T-helper 17 cell (primary cell): ENCODE results near the gene RPL12. TPM values are rescaled to one million over a fixed set of nuclear protein-coding genes. Genes with fewer than 3 reads are reported as not detected.

ENCODE experiments used
- ATAC-seq: fragments of 150-1000 bp; cut with Tn5 transposase; 2 replicates; pipeline ENCODE4 v1.10.0; 2021; ENCODE audit warnings: mild to moderate bottlenecking, moderate library complexity
- DNase-seq, 3 donors: peaks; one replicate each; pipeline versions ENCODE4 v3.0.0 to v3.0.0-alpha.2; 2020 to 2021
- H3K9me3 ChIP-seq: one replicate; pipeline ENCODE4 v1.7.0; 2013; ENCODE audit warnings: low read length, mild to moderate bottlenecking; ENCODE audit not compliant: control insufficient read depth, poor library complexity, severe bottlenecking
- H3K27ac Mint-ChIP-seq: one replicate; pipeline ENCODE4 v1.8.0; 2022; ENCODE audit warnings: mild to moderate bottlenecking, moderate library complexity, mixed read lengths
- H3K27me3 Mint-ChIP-seq: one replicate; pipeline ENCODE4 v1.8.0; 2022; ENCODE audit warnings: mixed read lengths
- H3K36me3 Mint-ChIP-seq: one replicate; pipeline ENCODE4 v1.8.0; 2022; ENCODE audit warnings: low read depth, mixed read lengths
- H3K4me1 Mint-ChIP-seq: one replicate; pipeline ENCODE4 v1.8.0; 2022; ENCODE audit warnings: mild to moderate bottlenecking, mixed read lengths
- H3K4me3 Mint-ChIP-seq: one replicate; pipeline ENCODE4 v1.8.0; 2022; ENCODE audit warnings: mild to moderate bottlenecking, moderate library complexity, mixed read lengths
- total RNA-seq, 4 donors: library from RNA in 2 of 4; stranded (reverse) in 2 of 4; gene quantifications; one replicate each; pipeline ENCODE4 v1.2.3 and lab custom pipeline; 2022 to 2026

Gene RPL12
- total RNA-seq, 2 donors from 2014 or later, result 1,506 to 1,597 TPM

DNA sequence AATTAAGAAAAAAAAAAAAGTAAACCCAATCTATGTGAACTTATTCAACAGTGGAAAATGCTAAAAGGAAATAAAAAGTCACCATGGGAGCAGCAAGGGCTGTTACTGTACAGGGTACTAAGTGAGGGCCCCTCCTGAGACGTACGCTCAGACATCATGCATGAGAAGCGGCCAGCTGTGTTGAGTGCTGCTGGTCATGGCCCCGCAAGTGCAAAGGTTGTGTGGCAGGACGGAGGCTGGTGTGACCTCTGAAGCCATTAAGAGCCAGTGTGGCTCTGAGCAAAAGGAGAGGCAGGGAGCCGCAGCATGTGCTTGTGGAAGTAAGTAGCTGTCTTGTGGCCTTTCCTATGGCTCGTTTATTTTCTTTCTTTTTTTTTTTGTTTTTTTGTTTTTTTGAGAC lies 30.1 kb downstream of the RPL12 start:
- Mint-ChIP-seq H3K27ac (no peak overlapping the region), H3K27me3 (no peaks in the 10 kb centered on the region), H3K4me3 (no peak overlapping the region), H3K4me1 (peaks cover 27% of the 10 kb centered on the region), H3K36me3 (no peaks in the 10 kb centered on the region)
- no peaks in the 10 kb centered on the region for H3K9me3 ChIP-seq
- no peak for ATAC-seq
- no peak for DNase-seq

DNA sequence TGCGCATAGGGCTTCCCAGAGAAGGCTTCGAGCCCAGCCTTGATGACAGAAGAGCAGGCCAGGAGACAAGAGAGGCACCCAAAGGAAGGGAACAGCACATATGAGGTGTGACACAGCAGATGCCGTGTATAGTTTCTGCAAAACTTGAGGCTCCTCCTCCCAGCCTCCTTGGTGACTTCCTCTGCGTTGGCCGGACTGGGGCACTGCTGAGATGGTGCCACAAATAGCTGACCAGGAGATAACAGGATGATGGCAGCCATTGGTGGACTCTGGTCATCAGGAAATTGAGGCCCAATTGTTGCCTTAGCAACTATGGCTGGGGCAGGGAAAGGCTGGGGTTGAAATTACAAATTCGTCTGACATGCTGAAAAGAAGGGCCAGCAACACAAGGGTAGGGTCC lies 31.9 kb downstream of the RPL12 start:
- no peak for ATAC-seq
- H3K36me3 Mint-ChIP-seq, result no peaks in the 10 kb centered on the region
- H3K4me3 Mint-ChIP-seq, result no peak overlapping the region

DNA sequence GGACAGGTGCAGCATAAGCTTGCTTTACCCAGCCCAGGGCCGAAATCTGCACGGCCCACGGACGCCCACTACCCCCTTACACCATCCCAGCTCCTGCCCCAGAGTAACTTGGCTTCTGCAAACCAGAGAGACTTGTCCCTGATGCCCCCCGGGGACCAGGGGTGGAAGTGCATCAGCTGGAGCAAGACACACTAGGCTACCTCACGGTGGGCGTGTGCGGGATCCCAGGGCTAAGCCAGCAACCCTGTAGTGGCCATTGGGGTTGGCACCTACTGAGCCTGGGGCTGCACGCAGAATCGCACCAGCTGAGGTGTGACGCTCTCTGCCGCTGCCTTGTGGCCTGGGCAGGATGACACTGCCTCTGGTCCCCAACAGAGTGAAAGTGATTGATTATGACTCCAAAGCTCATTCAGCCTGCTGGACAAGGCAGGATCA lies 33.2 kb downstream of the RPL12 start:
- H3K4me1 Mint-ChIP-seq, result peaks cover 19% of the 10 kb centered on the region
- H3K36me3 Mint-ChIP-seq, result no peaks in the 10 kb centered on the region
- DNase-seq (no peak), ATAC-seq (peak; percentile 54)
- H3K27me3 Mint-ChIP-seq, result peaks cover 17% of the 10 kb centered on the region
- H3K27ac Mint-ChIP-seq, result no peak overlapping the region
- H3K9me3 ChIP-seq, result no peaks in the 10 kb centered on the region
- H3K4me3 Mint-ChIP-seq, result no peak overlapping the region

More for the DNA sequence above, 31.9 kb downstream of the RPL12 start:
- Mint-ChIP-seq H3K27ac (no peak overlapping the region), H3K4me1 (peaks cover 28% of the 10 kb centered on the region), H3K27me3 (peaks cover 10% of the 10 kb centered on the region)
- DNase-seq, result no peak
- H3K9me3 ChIP-seq, result no peaks in the 10 kb centered on the region

DNA sequence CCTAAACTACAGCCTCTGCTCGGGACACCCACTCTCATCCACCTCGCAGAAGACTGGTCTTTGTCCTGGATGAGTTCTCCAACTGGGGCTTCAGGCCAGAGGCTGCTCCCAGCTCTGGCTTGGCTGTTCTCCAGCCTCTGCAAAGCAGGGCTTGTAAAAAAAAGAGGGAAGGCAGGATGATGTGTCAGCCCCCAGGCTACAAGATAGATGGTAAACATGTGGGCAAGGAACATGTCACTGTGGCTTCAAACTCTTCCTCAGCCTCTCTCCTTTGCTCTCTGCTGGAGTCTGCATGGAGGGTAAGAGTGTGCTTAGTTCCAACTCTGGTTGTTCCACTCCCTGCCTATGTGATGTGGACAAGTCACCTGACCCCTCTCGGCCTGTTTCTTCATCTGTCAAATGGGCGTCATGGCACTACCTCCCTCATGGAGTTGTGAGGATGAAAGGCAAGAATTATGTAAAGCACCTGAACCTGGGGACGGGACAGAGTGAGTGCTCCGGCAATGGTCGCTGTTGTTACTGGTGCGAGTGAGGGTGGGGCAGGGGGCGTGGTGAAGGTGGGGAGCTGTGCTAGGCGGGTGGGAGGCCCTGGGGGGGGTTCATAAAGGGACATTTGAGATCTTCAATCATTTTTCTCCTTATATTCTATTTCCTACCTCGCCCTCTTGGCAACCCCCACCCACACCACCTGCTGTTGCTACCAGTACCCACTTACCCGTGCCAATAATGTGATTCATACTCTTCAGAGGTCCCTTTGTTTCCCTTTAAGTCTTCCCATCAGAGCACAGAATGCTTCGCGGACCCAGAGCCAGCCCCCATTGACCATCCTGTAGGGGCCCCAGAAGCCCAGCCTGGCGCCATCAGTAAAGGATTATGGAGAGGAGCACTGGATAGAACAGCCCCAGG lies 33.8 kb downstream of the RPL12 start:
- Mint-ChIP-seq H3K4me1 (peaks cover 14% of the 10 kb centered on the region), H3K27me3 (peaks cover 17% of the 10 kb centered on the region), H3K36me3 (no peaks in the 10 kb centered on the region), H3K27ac (no peak overlapping the region), H3K4me3 (no peak overlapping the region)
- DNase-seq (no peak), ATAC-seq (no peak)
- no peaks in the 10 kb centered on the region for H3K9me3 ChIP-seq

DNA sequence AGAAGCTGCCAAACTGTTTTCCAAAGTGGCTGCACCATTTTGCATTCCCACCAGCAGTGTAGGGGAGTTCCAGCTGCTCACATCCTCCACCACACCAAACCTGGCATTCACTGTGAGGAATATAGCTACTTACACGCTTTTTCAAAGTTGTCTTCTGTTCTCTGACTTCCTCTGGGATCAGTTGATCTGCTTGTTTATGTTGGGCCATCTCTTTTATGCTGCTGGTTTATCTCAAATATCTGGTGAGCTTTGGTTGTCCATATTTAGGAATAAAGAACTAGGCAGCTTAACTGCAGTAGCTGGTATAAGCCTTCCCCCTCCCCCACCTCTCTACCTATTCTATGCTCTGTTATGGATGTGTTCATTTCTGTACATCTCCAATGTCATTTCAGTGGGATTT lies 35.5 kb downstream of the RPL12 start:
- DNase-seq, result no peak
- Mint-ChIP-seq H3K4me3 (no peak overlapping the region), H3K27me3 (peaks cover 32% of the 10 kb centered on the region), H3K36me3 (peaks cover 3% of the 10 kb centered on the region), H3K27ac (no peak overlapping the region), H3K4me1 (peaks cover 10% of the 10 kb centered on the region)
- H3K9me3 ChIP-seq, result no peaks in the 10 kb centered on the region
- ATAC-seq, result no peak

DNA sequence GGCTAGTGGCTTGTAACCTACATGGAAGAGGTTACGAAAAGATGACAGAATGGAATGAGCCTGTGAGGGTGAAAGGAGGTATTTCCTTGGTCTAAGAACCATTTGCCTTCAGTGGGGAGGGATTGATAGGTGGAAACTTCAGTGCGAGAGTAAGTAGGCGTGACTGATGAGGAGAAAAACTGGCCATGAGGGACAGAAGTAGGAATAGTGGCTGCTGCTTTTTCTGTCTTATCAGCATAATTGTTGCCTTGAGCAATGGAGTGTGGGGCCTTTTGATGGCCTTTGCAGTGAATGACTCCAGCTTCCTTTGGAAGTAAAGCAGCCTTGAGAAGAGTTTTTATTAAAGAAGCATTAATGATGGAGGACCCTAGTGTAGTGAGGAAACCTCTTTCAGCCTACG lies 36.1 kb downstream of the RPL12 start:
- Mint-ChIP-seq H3K27ac (no peak overlapping the region), H3K4me1 (peaks cover 10% of the 10 kb centered on the region), H3K36me3 (peaks cover 3% of the 10 kb centered on the region), H3K4me3 (no peak overlapping the region), H3K27me3 (peaks cover 32% of the 10 kb centered on the region)
- DNase-seq (no peak), ATAC-seq (no peak)
- no peaks in the 10 kb centered on the region for H3K9me3 ChIP-seq

DNA sequence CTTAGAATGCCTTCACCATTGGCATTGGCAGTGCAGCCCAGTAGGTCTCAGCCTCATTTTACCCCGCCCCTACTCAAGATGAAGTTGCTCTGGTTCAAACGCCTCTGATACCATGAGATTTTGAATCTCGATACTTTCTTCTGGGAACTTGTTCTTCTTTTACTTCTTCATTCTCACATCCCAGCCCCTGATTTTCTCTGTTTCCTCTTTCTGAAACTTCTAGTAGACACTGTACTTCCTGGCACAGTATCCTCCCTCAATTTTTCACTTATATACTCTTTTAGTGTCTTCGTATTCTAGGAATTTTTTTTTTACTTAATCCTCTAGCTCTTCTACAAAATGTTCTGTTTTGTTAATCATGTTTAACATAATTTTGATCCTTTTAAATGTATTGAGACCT lies 40.1 kb downstream of the RPL12 start:
- H3K27me3 Mint-ChIP-seq, result peaks cover 42% of the 10 kb centered on the region
- no peak overlapping the region for H3K27ac Mint-ChIP-seq
- peaks cover 3% of the 10 kb centered on the region for H3K36me3 Mint-ChIP-seq
- H3K9me3 ChIP-seq, result no peaks in the 10 kb centered on the region
- peaks cover 7% of the 10 kb centered on the region for H3K4me1 Mint-ChIP-seq
- no peak for ATAC-seq
- no peak overlapping the region for H3K4me3 Mint-ChIP-seq
- DNase-seq, result no peak

DNA sequence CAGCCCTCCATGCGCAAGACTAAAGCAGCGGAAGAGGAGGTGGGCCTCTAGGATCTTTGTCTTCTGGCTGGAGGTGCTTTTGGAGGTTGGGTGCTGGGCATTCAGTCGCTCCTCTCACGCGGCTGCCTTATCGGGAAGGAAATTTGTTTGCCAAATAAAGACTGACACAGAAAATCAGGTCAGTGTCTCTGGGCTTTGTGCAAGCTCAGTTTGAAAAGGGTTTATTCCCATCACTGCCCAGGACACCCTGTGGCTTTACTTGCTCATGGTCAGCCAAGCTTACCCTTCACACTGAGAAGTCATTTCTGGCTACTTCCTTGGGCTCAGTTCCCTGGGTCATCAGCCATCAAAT lies 43.7 kb downstream of the RPL12 start:
- H3K27me3 Mint-ChIP-seq, result peaks cover 35% of the 10 kb centered on the region
- peaks cover 3% of the 10 kb centered on the region for H3K36me3 Mint-ChIP-seq
- no peak for DNase-seq
- no peaks in the 10 kb centered on the region for H3K4me1 Mint-ChIP-seq
- no peaks in the 10 kb centered on the region for H3K9me3 ChIP-seq
- no peak overlapping the region for H3K27ac Mint-ChIP-seq
- no peak overlapping the region for H3K4me3 Mint-ChIP-seq
- ATAC-seq, result no peak

DNA sequence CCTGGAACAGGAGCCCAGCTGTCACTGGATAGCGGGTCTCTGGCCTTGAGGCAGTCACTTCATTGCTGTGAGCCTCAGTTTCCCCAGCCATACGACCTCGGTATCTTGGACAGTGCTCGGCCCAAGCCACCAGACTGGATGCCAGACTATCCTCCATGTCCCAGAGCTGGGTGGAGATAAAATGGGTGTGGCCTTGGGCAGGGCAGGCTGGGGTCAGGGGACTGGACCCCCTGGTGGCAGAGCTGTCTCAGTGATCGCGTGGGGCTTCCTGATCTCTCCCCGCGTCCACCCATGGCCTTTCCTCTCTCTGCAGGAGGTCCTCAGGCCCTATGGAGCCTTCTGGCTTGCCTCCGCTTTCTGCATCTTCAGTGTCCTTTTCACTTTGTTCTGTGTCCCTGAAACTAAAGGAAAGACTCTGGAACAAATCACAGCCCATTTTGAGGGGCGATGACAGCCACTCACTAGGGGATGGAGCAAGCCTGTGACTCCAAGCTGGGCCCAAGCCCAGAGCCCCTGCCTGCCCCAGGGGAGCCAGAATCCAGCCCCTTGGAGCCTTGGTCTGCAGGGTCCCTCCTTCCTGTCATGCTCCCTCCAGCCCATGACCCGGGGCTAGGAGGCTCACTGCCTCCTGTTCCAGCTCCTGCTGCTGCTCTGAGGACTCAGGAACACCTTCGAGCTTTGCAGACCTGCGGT lies 44.3 kb downstream of the RPL12 start:
- no peak overlapping the region for H3K4me3 Mint-ChIP-seq
- H3K27ac Mint-ChIP-seq, result no peak overlapping the region
- H3K9me3 ChIP-seq, result no peaks in the 10 kb centered on the region
- DNase-seq (no peak), ATAC-seq (no peak)
- no peaks in the 10 kb centered on the region for H3K4me1 Mint-ChIP-seq
- H3K27me3 Mint-ChIP-seq, result peaks cover 36% of the 10 kb centered on the region
- peaks cover 3% of the 10 kb centered on the region for H3K36me3 Mint-ChIP-seq

DNA sequence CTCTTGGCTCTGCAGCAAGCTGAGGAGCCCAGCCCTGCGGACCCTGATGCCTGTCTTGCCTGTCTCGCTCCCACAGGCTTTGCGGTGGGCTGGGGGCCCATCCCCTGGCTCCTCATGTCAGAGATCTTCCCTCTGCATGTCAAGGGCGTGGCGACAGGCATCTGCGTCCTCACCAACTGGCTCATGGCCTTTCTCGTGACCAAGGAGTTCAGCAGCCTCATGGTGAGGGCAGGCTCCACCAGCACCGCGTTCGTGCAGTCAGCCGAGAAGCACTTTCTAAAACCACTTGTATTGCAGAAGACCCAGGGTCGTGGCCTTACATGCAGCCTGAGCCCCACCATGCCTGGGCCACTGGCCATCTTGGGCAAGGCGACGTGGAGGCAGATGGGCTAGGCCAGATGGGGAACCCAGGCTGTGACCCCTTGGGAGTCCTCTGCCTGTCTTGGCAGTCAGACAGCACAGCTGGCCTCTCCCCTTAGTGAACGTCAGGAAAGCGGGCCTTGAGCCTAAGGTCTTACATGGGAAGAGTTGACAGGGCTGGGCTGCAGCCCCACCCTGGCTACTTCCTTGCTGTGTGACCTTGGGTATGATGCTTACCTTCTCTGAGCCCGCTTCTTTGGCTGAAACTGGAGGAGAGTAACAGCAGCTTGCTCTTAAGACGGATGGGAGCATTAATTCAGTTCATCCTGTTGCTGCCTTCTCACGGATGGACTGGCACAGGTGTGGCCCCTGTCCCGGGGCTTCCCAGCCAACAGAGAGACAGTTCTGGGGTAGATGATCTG lies 45.7 kb downstream of the RPL12 start:
- Mint-ChIP-seq H3K4me1 (no peaks in the 10 kb centered on the region), H3K4me3 (no peak overlapping the region), H3K27me3 (peaks cover 30% of the 10 kb centered on the region), H3K27ac (no peak overlapping the region), H3K36me3 (no peaks in the 10 kb centered on the region)
- ATAC-seq (no peak), DNase-seq (no peak)
- H3K9me3 ChIP-seq, result no peaks in the 10 kb centered on the region

DNA sequence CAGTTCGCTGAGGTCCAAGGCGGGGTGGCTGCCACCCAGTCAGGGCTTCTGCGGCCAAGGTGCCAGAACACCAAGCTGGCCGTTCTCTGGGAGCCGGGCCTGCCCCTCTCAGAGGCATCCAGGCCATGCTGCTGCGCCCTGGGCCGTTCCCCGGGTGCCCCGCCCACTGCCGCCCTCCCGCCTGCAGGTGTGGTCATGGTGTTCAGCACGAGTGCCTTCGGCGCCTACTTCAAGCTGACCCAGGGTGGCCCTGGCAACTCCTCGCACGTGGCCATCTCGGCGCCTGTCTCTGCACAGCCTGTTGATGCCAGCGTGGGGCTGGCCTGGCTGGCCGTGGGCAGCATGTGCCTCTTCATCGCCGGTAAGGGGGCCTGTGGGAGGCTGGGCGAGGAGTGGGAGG lies 46.6 kb downstream of the RPL12 start:
- no peaks in the 10 kb centered on the region for H3K9me3 ChIP-seq
- DNase-seq, result no peak
- Mint-ChIP-seq H3K36me3 (no peaks in the 10 kb centered on the region), H3K4me1 (peaks cover 3% of the 10 kb centered on the region), H3K4me3 (no peak overlapping the region), H3K27ac (no peak overlapping the region), H3K27me3 (peaks cover 39% of the 10 kb centered on the region)
- no peak for ATAC-seq

DNA sequence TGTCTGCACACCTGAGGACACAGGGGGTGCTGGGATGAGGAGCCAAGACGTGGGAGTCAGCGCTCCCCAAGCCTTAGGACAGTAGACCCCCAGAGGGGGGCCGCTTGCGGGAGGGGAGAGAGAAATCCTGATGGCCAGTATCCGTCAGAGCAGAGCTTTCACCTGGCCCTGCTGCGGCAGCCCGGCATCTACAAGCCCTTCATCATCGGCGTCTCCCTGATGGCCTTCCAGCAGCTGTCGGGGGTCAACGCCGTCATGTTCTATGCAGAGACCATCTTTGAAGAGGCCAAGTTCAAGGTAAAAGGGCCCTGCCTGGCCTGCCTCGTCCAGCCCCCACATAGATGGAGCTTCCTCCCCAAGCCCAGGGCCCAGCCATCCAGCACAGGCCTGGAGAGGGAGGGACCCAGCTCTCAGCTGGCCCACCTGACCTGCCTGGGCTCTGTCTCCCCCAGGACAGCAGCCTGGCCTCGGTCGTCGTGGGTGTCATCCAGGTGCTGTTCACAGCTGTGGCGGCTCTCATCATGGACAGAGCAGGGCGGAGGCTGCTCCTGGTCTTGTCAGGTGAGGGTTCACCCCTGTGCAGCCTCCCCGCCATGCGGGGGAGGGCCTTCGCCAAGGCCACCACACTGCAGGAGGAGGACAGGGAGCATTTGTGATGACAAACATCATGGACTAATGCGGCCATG lies 47.6 kb downstream of the RPL12 start:
- no peak for DNase-seq
- Mint-ChIP-seq H3K27me3 (peaks cover 45% of the 10 kb centered on the region), H3K36me3 (no peaks in the 10 kb centered on the region), H3K4me3 (no peak overlapping the region), H3K27ac (no peak overlapping the region), H3K4me1 (peaks cover 3% of the 10 kb centered on the region)
- ATAC-seq, result no peak
- no peaks in the 10 kb centered on the region for H3K9me3 ChIP-seq
